WTC11 (cell line): ENCODE measurements around the gene SNTB2. TPM values are rescaled to one million over a fixed set of nuclear protein-coding genes. Genes with fewer than 3 reads are reported as not detected.

ENCODE experiments used
- ATAC-seq: fragments of 200-7000 bp; cut with Tn5 transposase; 2 replicates; pipeline ENCODE4 v1.10.0; 2021; ENCODE audit warnings: mild to moderate bottlenecking, moderate library complexity
- CTCF ChIA-PET: fragments of 300-600 bp; sonication (Branson Sonifier 250); formaldehyde crosslinking; loops from one replicate; lab custom pipeline; 2021; ENCODE audit warnings: antibody characterized with exemption; lab: Charles Lee
- POLR2A ChIA-PET: fragments of 350-600 bp; sonication (Branson Sonifier 250); formaldehyde crosslinking; loops from one replicate; lab custom pipeline; 2021; ENCODE audit warnings: antibody characterized with exemption; lab: Charles Lee
- DNase-seq: peaks from one replicate; pipeline ENCODE4 v3.0.0; 2021; ENCODE audit warnings: low spot score
- H3K27ac Mint-ChIP-seq: 2 replicates; pipeline ENCODE4 v1.8.0; 2021; ENCODE audit warnings: mixed read lengths
- H3K27me3 Mint-ChIP-seq: 2 replicates; pipeline ENCODE4 v1.8.0; 2021; ENCODE audit warnings: low read depth, mild to moderate bottlenecking, moderate library complexity, mixed read lengths
- H3K36me3 Mint-ChIP-seq: 2 replicates; pipeline ENCODE4 v1.8.0; 2021; ENCODE audit warnings: mixed read lengths
- H3K4me1 Mint-ChIP-seq: 2 replicates; pipeline ENCODE4 v1.8.0; 2022; ENCODE audit warnings: mixed read lengths
- H3K4me3 Mint-ChIP-seq: 2 replicates; pipeline ENCODE4 v1.8.0; 2021; ENCODE audit warnings: mild to moderate bottlenecking, moderate library complexity, mixed read lengths
- H3K9me3 Mint-ChIP-seq: 2 replicates; pipeline ENCODE4 v1.8.0; 2021; ENCODE audit warnings: mixed read lengths
- AR ChIP-seq: fragments of 250-450 bp; sonication (Bioruptor Pico); IDR thresholded peaks from 2 replicates; pipeline ENCODE4 v1.9.0; 2021; ENCODE audit warnings: mild to moderate bottlenecking
- CDX4 ChIP-seq: fragments of 250-450 bp; sonication (Bioruptor Pico); IDR thresholded peaks from 2 replicates; pipeline ENCODE4 v1.9.0; 2021; ENCODE audit warnings: moderate library complexity, mild to moderate bottlenecking, inconsistent platforms, borderline replicate concordance
- ESRRA ChIP-seq: sonication (generic); formaldehyde crosslinking; IDR thresholded peaks from 2 replicates; pipeline ENCODE4 v1.8.1; 2022; ENCODE audit warnings: mild to moderate bottlenecking, missing genetic modification reagents, borderline replicate concordance
- FOXK1 ChIP-seq: sonication (generic); formaldehyde crosslinking; IDR thresholded peaks from 2 replicates; pipeline ENCODE4 v1.8.0; 2022; ENCODE audit warnings: mild to moderate bottlenecking, moderate library complexity, missing genetic modification reagents
- GRHL2 ChIP-seq: fragments of 250-450 bp; sonication (Bioruptor Pico); IDR thresholded peaks from 2 replicates; pipeline ENCODE4 v1.8.0; 2022; ENCODE audit warnings: mild to moderate bottlenecking, moderate library complexity; ENCODE audit not compliant: insufficient replicate concordance, severe bottlenecking
- GTF2I ChIP-seq: fragments of 250-450 bp; sonication (Bioruptor Pico); conservative IDR thresholded peaks from 2 replicates; pipeline ENCODE4 v1.4.0; 2021; ENCODE audit warnings: mild to moderate bottlenecking
- HMGXB4 ChIP-seq: sonication (generic); formaldehyde crosslinking; IDR thresholded peaks from 2 replicates; pipeline ENCODE4 v1.8.1; 2023; ENCODE audit warnings: mild to moderate bottlenecking, moderate library complexity, missing genetic modification reagents
- IRF1 ChIP-seq: sonication (generic); formaldehyde crosslinking; IDR thresholded peaks from 2 replicates; pipeline ENCODE4 v1.8.0; 2023; ENCODE audit warnings: missing genetic modification reagents
- KAT7 ChIP-seq: sonication (generic); formaldehyde crosslinking; IDR thresholded peaks from 2 replicates; pipeline ENCODE4 v1.8.1; 2023; ENCODE audit warnings: missing genetic modification reagents, mild to moderate bottlenecking, borderline replicate concordance
- MYBL2 ChIP-seq: sonication (generic); formaldehyde crosslinking; IDR thresholded peaks from 2 replicates; pipeline ENCODE4 v1.8.1; 2023; ENCODE audit warnings: mild to moderate bottlenecking, moderate library complexity, missing genetic modification reagents
- NFYB ChIP-seq: sonication (generic); formaldehyde crosslinking; conservative IDR thresholded peaks from 2 replicates; pipeline ENCODE4 v1.8.0; 2022; ENCODE audit warnings: low read depth, missing genetic modification reagents
- NR3C1 ChIP-seq: sonication (generic); formaldehyde crosslinking; conservative IDR thresholded peaks from 2 replicates; pipeline ENCODE4 v1.8.1; 2023; ENCODE audit warnings: low read depth, mild to moderate bottlenecking, missing genetic modification reagents
- SMAD4 ChIP-seq: sonication (generic); formaldehyde crosslinking; IDR thresholded peaks from 2 replicates; pipeline ENCODE4 v1.8.0; 2022; ENCODE audit warnings: mild to moderate bottlenecking, missing genetic modification reagents
- SOX15 ChIP-seq: fragments of 250-450 bp; sonication (Bioruptor Pico); IDR thresholded peaks from 2 replicates; pipeline ENCODE4 v1.9.0; 2021; ENCODE audit warnings: mild to moderate bottlenecking
- TCF7 ChIP-seq: sonication (generic); formaldehyde crosslinking; IDR thresholded peaks from 2 replicates; pipeline ENCODE4 v1.8.0; 2022; ENCODE audit warnings: mild to moderate bottlenecking, low read depth, missing genetic modification reagents, moderate library complexity
- ZBTB21 ChIP-seq: sonication (generic); formaldehyde crosslinking; IDR thresholded peaks from 2 replicates; pipeline ENCODE4 v1.8.1; 2023; ENCODE audit warnings: mild to moderate bottlenecking, missing genetic modification reagents, borderline replicate concordance
- ZNF138 ChIP-seq: sonication (generic); formaldehyde crosslinking; conservative IDR thresholded peaks from 2 replicates; pipeline ENCODE4 v1.8.1; 2022; ENCODE audit warnings: mild to moderate bottlenecking, moderate library complexity, missing genetic modification reagents
- ZNF263 ChIP-seq: sonication (generic); formaldehyde crosslinking; IDR thresholded peaks from 2 replicates; pipeline ENCODE4 v1.8.1; 2022; ENCODE audit warnings: low read depth, mild to moderate bottlenecking, moderate library complexity, missing genetic modification reagents
- ZNF317 ChIP-seq: sonication (generic); formaldehyde crosslinking; IDR thresholded peaks from 2 replicates; pipeline ENCODE4 v1.8.1; 2023; ENCODE audit warnings: low read depth, mild to moderate bottlenecking, moderate library complexity, missing genetic modification reagents, borderline replicate concordance
- ZNF512 ChIP-seq: sonication (generic); formaldehyde crosslinking; IDR thresholded peaks from 2 replicates; pipeline ENCODE4 v1.8.1; 2022; ENCODE audit warnings: missing genetic modification reagents, borderline replicate concordance
- total RNA-seq: library from RNA; stranded (reverse); gene quantifications from 3 replicates; pipeline ENCODE4 v1.2.3, GENCODE V29; 2021
- TF ChIP-seq, protein P1 (sequence below): sonication (generic); formaldehyde crosslinking; IDR thresholded peaks from 2 replicates; pipeline ENCODE4 v1.8.0; 2023; ENCODE audit warnings: mild to moderate bottlenecking, missing genetic modification reagents

Gene SNTB2
- total RNA-seq, 1 experiment from 2014 or later, result 23.7 TPM

DNA sequence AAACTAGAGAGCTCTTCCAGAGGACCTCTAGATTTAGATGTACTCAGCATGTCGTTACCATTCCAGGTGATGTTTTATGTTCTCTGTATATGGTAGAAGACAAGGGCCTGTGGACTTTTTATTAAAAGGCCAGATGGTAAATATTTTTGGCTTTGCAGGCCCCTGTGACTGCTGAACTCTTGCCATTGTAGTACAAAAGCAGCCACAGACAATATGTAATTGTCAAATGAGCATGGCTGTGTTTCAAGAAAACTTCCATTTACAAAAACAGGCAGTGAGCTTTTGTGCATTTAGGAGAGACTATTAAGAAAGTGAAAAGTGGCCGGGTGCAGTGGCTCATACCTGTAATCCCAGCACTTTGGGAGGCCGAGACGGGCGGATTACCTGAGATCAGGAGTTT, 157.2 kb downstream of the SNTB2 start (continued):
- TF ChIP-seq HMGXB4 (CRISPR knock-in tag) (no peak), FOXK1 (no peak)

DNA sequence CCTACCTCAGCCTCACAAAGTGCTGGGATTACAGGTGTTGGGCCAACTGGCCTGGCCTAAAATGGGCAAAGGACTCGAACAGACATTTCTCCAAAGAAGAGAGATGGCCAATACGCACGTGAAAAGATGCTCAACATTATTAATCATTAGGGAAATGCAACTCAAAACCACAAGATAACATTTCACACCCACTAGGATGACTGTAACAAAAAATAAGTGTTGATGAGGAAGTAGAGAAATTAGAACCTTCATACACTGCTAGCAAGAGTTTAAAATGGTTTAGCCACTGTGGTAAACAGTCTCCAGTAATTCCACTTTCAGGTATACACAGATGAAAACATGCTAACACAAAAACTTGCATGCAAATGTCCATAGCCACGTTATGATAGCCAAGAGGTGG, 159.0 kb downstream of the SNTB2 start:
- no peaks in the 10 kb centered on the region for H3K9me3 Mint-ChIP-seq
- DNase-seq (no peak), ATAC-seq (no peak)
- peaks cover 5% of the 10 kb centered on the region for H3K4me1 Mint-ChIP-seq
- TF ChIP-seq CDX4 (CRISPR knock-in tag) (no peak), ZBTB21 (CRISPR knock-in tag) (no peak), ZNF263 (no peak), ZNF317 (CRISPR knock-in tag) (no peak), ESRRA (CRISPR knock-in tag) (no peak)
- H3K27ac Mint-ChIP-seq, result peak overlapping the region; percentile 19; the same call in 1 of the 2 replicates
- no peaks in the 10 kb centered on the region for H3K27me3 Mint-ChIP-seq
- ChIA-PET CTCF (no interaction called here), POLR2A (no interaction called here)
- H3K4me3 Mint-ChIP-seq, result no peak overlapping the region
- H3K36me3 Mint-ChIP-seq, result peaks cover 20% of the 10 kb centered on the region

DNA sequence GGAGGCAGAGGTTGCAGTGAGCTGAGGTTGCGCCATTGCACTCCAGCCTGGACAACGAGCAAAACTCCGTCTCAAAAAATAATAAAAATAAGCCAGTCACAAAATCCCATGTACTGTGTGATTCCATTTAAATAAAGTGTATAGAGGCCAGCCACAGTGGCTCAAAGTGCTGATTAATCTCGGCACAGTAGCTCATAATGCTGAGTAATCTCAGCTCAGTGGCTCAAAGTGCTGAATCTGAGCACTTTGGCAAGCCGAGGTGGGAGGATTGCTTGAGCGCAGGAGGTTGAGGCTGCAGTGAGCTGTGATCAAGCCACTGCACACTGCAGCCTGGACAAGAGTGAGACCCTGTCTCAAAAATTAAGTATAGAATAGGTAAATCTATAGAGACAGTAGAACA, 159.7 kb downstream of the SNTB2 start:
- Mint-ChIP-seq H3K4me1 (no peaks in the 10 kb centered on the region), H3K27me3 (no peaks in the 10 kb centered on the region), H3K4me3 (no peak overlapping the region), H3K36me3 (peaks cover 13% of the 10 kb centered on the region), H3K27ac (no peak overlapping the region), H3K9me3 (no peaks in the 10 kb centered on the region)
- ChIA-PET POLR2A (no interaction called here), CTCF (no interaction called here)
- TF ChIP-seq TCF7 (CRISPR knock-in tag) (no peak), GRHL2 (no peak), FOXK1 (no peak), ZNF138 (no peak), IRF1 (CRISPR knock-in tag) (no peak), NFYB (no peak), ZNF512 (CRISPR knock-in tag) (no peak), ZBTB21 (CRISPR knock-in tag) (no peak), ZNF263 (no peak), MYBL2 (CRISPR knock-in tag) (no peak), SMAD4 (CRISPR knock-in tag) (no peak), AR (CRISPR knock-in tag) (no peak), NR3C1 (no peak), SOX15 (CRISPR knock-in tag) (no peak), GTF2I (CRISPR knock-in tag) (no peak), KAT7 (CRISPR knock-in tag) (no peak), ZNF317 (CRISPR knock-in tag) (no peak)
- TF ChIP-seq, protein P1, sequence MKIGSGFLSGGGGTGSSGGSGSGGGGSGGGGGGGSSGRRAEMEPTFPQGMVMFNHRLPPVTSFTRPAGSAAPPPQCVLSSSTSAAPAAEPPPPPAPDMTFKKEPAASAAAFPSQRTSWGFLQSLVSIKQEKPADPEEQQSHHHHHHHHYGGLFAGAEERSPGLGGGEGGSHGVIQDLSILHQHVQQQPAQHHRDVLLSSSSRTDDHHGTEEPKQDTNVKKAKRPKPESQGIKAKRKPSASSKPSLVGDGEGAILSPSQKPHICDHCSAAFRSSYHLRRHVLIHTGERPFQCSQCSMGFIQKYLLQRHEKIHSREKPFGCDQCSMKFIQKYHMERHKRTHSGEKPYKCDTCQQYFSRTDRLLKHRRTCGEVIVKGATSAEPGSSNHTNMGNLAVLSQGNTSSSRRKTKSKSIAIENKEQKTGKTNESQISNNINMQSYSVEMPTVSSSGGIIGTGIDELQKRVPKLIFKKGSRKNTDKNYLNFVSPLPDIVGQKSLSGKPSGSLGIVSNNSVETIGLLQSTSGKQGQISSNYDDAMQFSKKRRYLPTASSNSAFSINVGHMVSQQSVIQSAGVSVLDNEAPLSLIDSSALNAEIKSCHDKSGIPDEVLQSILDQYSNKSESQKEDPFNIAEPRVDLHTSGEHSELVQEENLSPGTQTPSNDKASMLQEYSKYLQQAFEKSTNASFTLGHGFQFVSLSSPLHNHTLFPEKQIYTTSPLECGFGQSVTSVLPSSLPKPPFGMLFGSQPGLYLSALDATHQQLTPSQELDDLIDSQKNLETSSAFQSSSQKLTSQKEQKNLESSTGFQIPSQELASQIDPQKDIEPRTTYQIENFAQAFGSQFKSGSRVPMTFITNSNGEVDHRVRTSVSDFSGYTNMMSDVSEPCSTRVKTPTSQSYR (CRISPR knock-in tag), result no peak
- DNase-seq (no peak), ATAC-seq (no peak)
